HFFc6 (cell line): ENCODE results near the gene PPP1CA. TPM values are rescaled to one million over a fixed set of nuclear protein-coding genes. Genes with fewer than 3 reads are reported as not detected.

Source experiments
- DNase-seq: peaks from one replicate; pipeline ENCODE4 v3.0.0-alpha.2; 2018
- H3K27ac Mint-ChIP-seq: 2 replicates; pipeline ENCODE4 v1.8.0; 2020; ENCODE audit warnings: mild to moderate bottlenecking, mixed read lengths
- H3K27me3 Mint-ChIP-seq: 2 replicates; pipeline ENCODE4 v1.8.0; 2021; ENCODE audit warnings: mild to moderate bottlenecking, moderate library complexity, mixed read lengths; ENCODE audit not compliant: insufficient read depth
- H3K36me3 Mint-ChIP-seq: 2 replicates; pipeline ENCODE4 v1.8.0; 2021; ENCODE audit warnings: low read depth, mixed read lengths
- H3K4me1 Mint-ChIP-seq: 2 replicates; pipeline ENCODE4 v1.8.0; 2020; ENCODE audit warnings: low read depth, mixed read lengths
- H3K4me3 Mint-ChIP-seq: 2 replicates; pipeline ENCODE4 v1.8.0; 2020; ENCODE audit warnings: mild to moderate bottlenecking, moderate library complexity, mixed read lengths
- H3K9me3 Mint-ChIP-seq: 2 replicates; pipeline ENCODE4 v1.8.0; 2020; ENCODE audit warnings: mild to moderate bottlenecking, mixed read lengths
- total RNA-seq, 6 experiments: library from RNA; stranded (reverse); fragmentation: NEBNext Ultra II Directional; extraction: Animal tissue kit (Norgen Biotek cat#: 25700); gene quantifications; 2 replicates in 1 of 6; 3 replicates in 5 of 6; pipeline ENCODE4 v1.2.3, GENCODE V29; 2021
- TF ChIP-seq, protein P1 (sequence below): fragments of 200-600 bp; sonication (generic); IDR thresholded peaks from 2 replicates; pipeline ENCODE4 v1.5.0; 2021; ENCODE audit warnings: antibody characterized with exemption, mild to moderate bottlenecking

Gene PPP1CA
- total RNA-seq, 6 experiments from 2014 or later = 162 to 191 (median 180) TPM

- Mint-ChIP-seq H3K9me3 (no peaks in the 10 kb centered on the region), H3K27me3 (peaks cover 5% of the 10 kb centered on the region; the same call in 1 of the 2 replicates), H3K4me3 (peak overlapping the region; percentile 86), H3K27ac (peak overlapping the region; percentile 76), H3K36me3 (no peaks in the 10 kb centered on the region; the same call in 1 of the 2 replicates), H3K4me1 (peaks cover 73% of the 10 kb centered on the region)
- TF ChIP-seq, protein P1, sequence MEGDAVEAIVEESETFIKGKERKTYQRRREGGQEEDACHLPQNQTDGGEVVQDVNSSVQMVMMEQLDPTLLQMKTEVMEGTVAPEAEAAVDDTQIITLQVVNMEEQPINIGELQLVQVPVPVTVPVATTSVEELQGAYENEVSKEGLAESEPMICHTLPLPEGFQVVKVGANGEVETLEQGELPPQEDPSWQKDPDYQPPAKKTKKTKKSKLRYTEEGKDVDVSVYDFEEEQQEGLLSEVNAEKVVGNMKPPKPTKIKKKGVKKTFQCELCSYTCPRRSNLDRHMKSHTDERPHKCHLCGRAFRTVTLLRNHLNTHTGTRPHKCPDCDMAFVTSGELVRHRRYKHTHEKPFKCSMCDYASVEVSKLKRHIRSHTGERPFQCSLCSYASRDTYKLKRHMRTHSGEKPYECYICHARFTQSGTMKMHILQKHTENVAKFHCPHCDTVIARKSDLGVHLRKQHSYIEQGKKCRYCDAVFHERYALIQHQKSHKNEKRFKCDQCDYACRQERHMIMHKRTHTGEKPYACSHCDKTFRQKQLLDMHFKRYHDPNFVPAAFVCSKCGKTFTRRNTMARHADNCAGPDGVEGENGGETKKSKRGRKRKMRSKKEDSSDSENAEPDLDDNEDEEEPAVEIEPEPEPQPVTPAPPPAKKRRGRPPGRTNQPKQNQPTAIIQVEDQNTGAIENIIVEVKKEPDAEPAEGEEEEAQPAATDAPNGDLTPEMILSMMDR = no peak
- no peak for DNase-seq
Observed at GRCh38 chr11:67371911-67372320, 29.7 kb downstream of the PPP1CA start.

- H3K36me3 Mint-ChIP-seq = no peaks in the 10 kb centered on the region; the same call in 1 of the 2 replicates
- TF ChIP-seq, protein P1 = peak; percentile 70
- H3K27me3 Mint-ChIP-seq = peaks cover 5% of the 10 kb centered on the region; the same call in 1 of the 2 replicates
- H3K27ac Mint-ChIP-seq = peak overlapping the region; percentile 76
- H3K4me1 Mint-ChIP-seq = peaks cover 73% of the 10 kb centered on the region
- DNase-seq = peak; percentile 59
- peak overlapping the region; percentile 86 for H3K4me3 Mint-ChIP-seq
- no peaks in the 10 kb centered on the region for H3K9me3 Mint-ChIP-seq
Observed at GRCh38 chr11:67371189-67371910, 30.3 kb downstream of the PPP1CA start.

DNA sequence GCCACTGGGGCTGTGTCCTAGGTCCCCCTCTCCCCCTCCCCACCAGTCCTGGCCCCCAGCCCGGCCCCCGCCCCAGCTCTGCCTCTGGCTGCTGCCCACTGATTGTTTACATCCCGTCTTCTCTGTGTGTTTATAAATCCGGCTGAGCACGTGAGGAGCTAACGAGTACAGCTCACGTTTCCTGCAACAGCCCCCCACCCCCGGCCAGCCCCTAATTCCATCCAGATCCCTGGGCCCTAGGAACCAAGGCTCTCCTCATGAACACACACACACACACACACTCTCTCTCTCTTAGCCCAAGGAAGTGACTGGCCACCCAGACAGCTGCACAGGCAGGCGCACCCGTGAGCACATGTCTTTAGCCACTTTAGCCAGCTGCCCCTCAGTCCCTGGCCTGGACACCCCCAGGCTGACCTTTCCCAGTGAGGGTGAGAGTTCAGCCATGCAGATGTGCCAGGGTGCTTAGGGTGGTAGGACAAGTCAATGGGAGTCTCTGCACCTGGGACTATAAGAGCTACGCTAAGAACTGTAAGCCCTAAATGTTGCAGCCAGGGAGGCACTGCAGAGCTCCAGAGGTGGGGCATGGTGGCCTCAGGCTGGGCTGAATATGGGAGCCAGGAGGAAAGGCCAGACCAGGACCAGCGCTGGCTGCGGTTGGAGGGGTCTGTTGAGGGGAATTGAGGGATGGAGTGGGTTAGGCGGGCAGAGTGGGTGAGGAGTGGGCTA is 31.1 kb downstream of the PPP1CA start:
- Mint-ChIP-seq H3K27ac (peak overlapping the region; percentile 76), H3K9me3 (no peaks in the 10 kb centered on the region), H3K27me3 (peaks cover 5% of the 10 kb centered on the region; the same call in 1 of the 2 replicates), H3K4me3 (peak overlapping the region; percentile 86), H3K36me3 (no peaks in the 10 kb centered on the region; the same call in 1 of the 2 replicates), H3K4me1 (peaks cover 77% of the 10 kb centered on the region)
- peak; percentile 56 for DNase-seq
- TF ChIP-seq, protein P1 = no peak

DNA sequence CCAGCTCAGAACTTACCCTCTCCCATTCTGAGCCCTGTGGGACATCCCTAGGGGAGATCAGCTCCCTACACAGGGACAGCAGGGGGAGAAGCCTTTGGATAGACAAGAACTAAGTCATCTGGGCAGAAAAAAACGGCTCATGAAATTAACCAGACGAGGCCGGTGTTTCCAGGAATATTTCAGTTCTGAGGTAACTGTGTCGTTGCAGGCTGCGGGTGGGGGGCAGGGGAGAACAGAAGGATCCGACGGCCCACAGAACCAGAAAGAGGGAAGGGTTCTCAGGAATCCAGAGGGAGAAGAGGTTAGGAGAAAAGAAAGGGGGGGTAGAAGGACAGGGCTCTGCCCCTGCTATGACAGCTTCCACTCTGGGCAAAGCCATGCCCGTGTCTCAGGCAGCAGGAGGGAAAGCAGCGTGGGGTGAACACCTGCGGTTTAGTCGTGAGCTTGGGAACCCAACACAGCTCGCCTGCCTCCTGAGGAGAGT is 31.8 kb downstream of the PPP1CA start:
- H3K4me1 Mint-ChIP-seq = peaks cover 71% of the 10 kb centered on the region

GRCh38 chr11:67369275-67369674 is 32.4 kb downstream of the PPP1CA start:
- no peaks in the 10 kb centered on the region; the same call in 1 of the 2 replicates for H3K36me3 Mint-ChIP-seq
- H3K4me3 Mint-ChIP-seq = no peak overlapping the region; the same call in none of the 2 replicates
- H3K27ac Mint-ChIP-seq = peak overlapping the region; percentile 76
- peaks cover 4% of the 10 kb centered on the region; the same call in 1 of the 2 replicates for H3K27me3 Mint-ChIP-seq
- DNase-seq = no peak
- TF ChIP-seq, protein P1 = no peak
- peaks cover 65% of the 10 kb centered on the region for H3K4me1 Mint-ChIP-seq
- no peaks in the 10 kb centered on the region for H3K9me3 Mint-ChIP-seq

More for the DNA sequence above, 31.8 kb downstream of the PPP1CA start:
- H3K4me3 Mint-ChIP-seq = peak overlapping the region; percentile 38
- no peak for DNase-seq
- TF ChIP-seq, protein P1 = no peak
- no peaks in the 10 kb centered on the region for H3K9me3 Mint-ChIP-seq
- H3K27ac Mint-ChIP-seq = peak overlapping the region; percentile 76
- H3K36me3 Mint-ChIP-seq = no peaks in the 10 kb centered on the region; the same call in 1 of the 2 replicates
- peaks cover 5% of the 10 kb centered on the region; the same call in 1 of the 2 replicates for H3K27me3 Mint-ChIP-seq
